NCI-H1417 (cell line): ENCODE results near the gene PITRM1.
"Not testable (repeated sequence)": the region's sequence is repeated elsewhere in the genome, so short reads cannot be mapped to it uniquely, and the experiment has no call there.

Source experiments
- DNase-seq, 3 experiments: peaks; one replicate each; lab custom pipeline; 2025; lab: John Stamatoyannopoulos, UW

Gene PITRM1

DNA sequence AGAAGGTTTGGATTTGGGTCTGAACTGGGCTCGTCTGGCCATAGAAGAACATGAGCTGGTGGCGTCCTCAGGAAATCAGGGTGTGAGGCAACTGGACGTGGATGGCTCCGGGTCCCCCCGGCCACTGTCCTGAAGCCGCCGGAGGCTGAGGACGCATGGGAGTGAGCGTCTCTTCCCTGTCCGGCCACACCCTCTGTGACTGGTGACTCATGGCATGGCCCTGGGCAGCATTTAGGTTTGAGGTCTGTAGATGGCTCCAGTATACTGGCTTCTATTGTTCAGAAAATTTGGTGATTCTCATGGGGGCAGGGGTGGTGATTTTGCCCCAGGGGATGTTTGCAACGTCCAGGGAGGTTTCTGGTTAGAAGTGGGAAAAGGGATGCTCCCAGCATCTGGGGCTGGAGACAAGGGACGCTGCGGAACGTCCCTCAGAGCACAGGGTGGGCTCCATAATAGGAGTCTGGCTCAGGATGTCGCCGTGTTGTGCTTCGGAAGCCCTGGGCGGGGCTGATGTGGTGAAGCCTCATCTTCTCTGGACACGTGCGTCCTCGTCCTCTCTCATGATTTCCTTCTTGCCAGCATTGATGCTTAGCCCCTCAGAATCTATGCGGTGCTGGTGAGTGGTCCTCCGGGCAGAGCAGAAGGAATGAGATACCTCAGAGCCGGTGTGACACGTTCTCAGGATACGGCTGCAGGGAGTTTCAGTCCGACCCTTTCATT lies 49.9 kb downstream of the PITRM1 start:
- no peak for DNase-seq

DNA sequence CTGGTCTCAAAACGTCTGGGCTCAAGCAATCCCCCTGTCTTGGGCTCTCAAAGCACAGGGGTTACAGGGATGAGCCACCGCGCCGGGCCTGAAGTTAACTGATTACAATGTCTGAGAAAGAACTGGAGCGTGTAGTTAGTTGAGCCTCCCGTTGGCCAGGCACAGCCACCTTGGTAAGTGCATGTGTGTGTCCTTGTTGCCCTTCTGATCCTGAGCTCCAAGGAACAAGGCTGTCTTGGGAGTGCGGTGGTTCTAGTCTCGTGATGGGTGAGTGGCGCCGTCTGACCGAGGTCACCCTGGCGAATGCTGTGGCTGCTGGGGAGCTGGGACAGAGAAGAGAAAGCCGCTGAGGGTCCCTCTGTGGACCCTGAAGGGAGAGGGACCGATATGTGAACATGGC lies 50.5 kb downstream of the PITRM1 start:
- no peak for DNase-seq

DNA sequence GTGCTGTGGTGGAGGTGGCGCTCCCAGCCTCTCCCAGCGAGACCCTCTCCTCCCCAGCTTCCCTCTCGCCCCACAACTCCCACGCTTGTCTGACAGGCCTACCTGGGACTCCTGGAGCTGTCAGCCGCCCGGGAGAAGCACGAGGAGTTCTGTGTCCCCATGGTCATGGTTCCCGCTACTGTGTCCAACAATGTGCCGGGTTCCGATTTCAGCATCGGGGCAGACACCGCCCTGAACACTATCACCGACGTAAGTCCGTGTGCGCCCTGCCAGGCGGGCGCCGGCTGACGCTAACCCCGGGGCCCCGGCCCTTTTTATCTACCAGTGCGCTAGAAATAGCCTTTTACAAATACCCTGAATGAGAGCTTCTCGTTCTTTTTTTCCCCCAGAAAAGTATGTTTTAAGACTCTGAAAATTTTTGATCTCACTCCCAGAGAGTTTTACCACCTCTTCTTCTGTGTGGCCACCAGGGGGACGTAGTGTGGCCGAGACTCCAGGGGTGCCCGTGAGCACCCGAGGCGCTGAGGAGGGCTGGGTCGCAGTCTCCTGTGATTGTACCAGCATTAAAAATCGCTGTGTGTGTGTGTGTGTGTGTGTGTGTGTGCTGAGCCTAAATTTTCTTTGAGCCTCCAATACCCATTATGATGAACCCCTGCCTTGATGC lies 52.7 kb downstream of the PITRM1 start:
- no peak for DNase-seq

DNA sequence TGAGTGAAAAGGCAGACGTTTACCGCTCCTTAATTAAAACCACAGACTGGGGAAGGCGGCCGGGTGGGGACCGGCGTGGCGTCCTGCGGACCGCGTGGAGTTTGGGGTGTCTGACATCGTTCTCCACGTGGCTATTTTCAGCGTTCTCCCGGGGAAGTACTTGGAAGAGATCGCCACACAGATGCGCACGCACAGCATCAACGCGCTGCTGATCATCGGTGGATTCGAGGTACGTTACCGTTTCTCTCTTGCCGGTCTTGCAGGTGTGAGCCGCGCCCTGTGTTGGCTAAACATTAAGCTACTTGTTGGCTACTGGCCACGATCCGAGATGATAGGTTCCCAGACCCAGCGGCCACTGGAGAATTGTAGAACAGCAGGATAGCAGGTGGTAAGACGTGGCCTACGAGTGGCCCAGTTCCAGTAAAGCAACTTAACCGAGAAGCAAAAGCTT lies 53.9 kb downstream of the PITRM1 start:
- no peak for DNase-seq

DNA sequence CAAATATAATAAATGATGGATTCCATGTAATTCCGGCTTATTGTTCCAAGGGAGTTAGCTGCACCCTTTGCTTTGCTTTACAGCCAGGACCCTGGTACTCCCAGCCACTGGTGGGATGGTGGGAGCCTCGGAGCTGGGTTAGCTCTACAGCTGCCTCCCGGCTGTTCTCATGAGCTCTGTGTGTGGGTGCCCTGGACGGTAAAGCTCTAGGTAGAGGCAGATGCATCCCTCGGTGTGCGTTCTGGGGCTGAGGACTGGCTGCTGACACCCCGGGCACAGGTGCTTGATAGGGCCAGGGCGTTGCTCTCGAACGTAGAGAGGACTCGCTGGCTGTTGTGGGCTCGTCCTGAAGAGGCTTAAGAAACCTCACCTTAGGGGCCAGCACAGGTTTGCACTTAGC lies 55.1 kb downstream of the PITRM1 start:
- peak in 1 of 3 experiments; percentile 30 for DNase-seq

DNA sequence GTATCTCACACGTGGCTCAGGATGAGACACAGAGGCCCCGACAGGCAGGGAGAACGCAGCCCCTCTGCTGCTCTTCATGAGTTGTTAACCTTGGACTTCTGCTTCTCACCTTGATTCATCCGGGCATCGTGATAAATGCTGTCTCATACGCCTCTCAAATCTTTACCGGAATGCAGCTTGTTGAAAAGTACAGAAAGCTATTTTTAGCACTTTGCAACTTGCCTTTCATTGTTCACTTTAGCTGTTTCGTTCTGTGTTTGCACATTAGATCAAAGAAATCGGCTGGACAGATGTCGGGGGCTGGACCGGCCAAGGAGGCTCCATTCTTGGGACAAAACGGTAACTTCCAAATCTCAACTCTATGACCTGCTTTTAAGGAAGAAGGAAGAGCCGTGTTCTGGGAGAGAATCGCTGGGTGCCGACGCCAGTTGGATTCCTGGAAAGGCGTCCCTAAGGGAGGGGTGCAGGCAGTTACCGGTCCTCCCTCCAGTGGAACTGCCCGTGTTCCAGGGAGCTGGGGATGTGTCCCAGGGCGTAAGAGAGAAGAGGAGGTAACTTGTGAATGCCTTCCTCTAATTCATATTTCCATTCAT lies 56.0 kb downstream of the PITRM1 start:
- no peak for DNase-seq

DNA sequence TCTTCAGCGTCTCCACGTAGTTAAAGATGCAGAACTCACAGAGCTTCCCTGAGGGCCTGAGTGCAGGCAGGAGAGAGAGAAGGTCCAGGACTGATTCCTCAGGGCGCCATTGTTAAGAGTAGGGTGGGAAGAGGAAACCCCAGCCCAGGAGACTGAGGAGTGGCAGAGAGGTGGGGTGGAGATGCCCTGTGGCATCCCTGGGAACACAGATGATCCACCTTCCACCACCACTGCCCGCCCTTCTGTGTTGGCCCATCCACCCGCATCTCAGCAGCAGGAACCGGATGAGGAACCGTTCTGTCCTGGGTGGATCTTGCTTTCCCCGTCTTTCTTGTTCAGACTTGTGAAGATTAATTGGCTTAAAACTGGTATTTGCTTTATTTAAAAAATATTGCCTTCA lies 56.9 kb downstream of the PITRM1 start:
- DNase-seq: no peak

DNA sequence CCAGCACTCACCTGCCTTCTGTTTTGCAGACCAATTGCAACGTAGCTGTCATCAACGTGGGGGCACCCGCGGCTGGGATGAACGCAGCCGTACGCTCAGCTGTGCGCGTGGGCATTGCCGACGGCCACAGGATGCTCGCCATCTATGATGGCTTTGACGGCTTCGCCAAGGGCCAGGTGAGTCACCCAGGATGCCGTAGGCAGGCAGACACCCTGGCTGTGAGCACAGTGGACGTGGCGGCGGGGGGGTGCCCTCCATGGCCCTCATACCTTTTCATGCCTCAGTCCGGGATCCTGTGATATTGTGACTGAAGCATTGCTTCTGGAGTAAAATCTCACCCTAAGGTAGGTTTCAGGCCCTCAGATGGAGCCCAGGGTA lies 59.2 kb downstream of the PITRM1 start:
- no peak for DNase-seq

DNA sequence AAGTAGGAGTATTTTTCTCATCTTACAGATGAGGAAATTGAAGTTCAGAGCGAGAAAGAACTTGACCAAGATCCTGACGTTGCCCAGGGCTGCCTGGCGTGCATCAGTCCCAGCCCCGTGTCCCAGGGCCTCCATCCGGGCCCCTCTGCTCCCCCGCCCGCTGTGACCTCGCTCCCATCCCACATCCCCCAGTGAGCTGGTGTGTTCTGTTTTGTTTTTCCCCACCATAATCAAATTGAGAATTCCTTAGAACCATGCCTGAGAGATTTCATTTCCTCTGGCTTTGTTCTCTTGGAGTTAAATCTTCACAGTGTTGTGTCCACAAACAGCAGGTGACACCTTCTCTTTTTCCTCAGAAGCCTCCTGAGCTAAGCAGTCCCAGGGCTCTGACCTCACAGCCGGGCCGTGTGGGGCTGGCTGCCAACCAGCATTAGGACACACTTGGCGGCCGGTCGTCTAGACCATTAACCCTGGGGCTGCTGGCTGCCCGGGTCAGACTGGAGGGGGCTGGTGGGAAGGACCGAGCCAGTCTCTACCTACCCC lies 60.9 kb downstream of the PITRM1 start:
- DNase-seq: no peak

DNA sequence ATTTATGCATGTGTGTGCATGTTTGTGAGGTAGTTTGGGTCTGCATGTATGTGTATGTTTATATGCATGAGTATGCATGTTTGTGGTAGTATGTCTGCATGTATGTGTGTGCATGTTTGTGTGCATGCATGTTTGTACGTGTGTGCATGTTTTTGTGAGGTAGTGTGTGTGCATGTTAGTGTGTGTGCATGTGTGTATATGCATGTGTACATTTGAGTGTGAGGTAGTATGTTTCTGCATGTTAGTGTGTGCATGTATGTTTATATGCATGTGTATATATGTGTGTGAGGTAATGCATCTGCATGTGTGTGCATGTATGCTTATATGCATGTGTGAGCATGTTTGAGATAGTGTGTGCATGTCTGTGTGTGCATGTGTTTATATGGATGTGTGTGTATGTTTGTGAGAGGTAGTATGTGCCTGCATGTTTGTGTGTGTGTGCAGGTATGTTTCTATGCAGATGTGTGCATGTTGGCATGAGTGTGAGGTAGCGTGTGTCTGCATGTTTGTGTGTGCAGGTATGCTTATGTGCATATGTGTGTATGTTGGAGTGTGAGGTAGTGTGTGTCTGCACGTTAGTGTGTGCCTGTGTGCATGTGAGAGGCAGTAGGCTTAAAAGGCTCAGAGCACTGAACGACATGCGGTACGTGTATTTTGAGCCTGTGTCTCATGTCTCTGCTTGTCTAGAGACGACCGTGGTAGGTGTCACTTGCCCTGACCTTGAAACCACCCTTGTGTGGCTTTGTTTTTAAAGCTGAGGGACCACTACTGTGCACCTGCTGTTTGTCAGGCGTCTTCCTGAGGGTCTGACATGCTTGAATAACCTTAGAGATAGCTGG lies 61.6 kb downstream of the PITRM1 start:
- DNase-seq: no peak

DNA sequence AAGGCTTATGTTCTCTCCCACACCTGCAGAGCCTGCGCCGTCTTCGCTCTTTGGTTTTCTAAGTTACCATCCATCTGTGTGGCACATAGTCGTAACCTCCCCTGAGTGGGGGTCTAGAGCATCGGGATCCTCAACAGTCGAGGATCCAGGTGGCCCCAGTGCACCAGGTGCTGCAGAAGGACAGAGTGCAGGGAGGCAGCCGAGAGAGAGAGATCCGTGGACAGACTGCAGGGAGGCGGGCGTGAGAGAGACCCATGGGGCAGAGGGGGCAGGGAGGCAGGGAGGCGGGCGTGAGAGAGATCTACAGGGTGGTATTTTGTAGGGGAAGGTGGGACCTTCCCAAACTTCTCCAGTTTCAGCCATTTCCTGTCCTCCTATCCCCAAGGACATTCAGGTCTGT lies 62.9 kb downstream of the PITRM1 start:
- no peak for DNase-seq

DNA sequence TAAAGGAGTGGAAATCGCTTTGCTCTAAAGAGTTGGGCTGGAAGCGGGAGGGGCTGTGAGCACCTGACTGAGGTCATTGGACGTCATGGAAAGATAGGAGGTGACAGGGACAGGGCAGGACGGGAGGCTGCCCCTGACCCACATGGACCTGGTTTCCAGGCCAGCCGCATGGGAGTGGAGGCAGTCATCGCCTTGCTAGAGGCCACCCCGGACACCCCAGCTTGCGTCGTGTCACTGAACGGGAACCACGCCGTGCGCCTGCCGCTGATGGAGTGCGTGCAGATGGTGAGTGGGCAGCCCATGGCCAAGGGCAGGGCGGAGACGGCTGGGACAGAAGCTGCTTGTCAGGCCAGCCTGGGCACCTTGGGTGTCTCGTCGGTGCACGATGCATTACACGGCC lies 63.4 kb downstream of the PITRM1 start:
- no peak for DNase-seq

DNA sequence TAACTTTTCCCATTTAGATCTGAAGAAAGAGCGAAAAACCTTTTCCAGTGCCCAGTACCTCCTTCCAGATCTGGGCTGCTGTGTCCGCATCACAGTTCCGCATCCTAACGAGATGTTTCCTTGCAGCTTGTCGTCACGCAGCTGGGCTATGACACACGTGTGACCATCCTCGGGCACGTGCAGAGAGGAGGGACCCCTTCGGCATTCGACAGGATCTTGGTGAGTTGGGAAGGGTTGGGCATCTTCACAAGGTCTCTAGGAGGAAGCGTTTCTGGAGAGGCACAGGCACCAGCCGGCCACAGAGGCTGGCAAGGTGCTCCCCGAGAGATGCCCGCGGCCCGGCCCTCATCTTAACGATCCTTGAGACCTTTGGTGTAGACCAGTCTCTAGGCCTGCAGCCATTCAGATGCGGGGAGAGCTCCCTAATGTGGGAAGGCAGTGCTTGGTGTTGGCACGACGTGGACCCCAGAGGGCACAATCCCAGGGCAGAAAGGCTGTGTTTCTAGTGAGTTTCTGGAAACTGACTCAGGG lies 63.9 kb downstream of the PITRM1 start:
- DNase-seq: no peak

DNA sequence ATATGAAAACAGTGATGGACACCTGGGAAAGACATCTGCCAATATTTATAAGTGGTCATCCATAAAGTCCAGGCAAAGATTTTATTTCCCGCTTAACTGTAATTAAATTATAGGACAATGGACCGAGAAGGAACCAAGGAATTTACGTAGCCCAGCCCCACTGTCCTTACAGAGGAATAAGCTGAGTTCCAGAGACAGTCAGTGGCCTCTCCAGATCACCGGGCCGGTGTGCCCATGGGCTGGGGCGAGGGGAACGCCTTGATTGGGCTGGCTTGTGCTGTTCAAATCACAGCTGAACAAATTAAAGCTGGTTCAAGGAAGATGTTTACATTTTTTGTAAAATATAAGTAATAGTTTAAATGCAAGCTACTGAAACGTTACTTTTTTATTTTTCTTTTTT lies 64.5 kb downstream of the PITRM1 start:
- no peak for DNase-seq

DNA sequence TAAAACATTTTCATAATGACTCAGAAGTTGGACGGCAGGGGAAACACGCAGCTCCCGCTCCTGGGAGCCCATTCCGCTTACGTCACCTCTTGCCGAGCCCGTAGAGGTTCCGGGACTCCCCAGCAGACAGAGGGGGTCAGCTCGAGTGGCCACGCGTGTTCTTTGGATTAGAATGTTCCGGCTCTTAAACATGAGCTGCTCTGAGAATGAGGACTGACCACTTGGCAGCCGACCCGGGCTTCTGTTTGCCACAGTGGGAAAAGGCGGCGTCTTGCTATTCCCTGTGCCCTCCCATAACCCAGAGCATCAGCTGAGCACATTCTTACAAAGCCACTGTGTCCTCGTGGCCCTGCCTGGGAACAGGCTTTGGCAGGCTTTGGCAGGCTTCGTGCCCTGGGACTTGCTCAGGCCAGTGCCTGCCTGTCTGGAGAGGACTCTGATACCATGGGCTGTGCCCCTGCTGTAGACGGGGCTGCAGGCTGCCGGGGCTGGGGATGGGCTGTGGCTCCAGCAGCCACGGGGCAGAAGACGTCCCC lies 65.1 kb downstream of the PITRM1 start:
- no peak for DNase-seq

DNA sequence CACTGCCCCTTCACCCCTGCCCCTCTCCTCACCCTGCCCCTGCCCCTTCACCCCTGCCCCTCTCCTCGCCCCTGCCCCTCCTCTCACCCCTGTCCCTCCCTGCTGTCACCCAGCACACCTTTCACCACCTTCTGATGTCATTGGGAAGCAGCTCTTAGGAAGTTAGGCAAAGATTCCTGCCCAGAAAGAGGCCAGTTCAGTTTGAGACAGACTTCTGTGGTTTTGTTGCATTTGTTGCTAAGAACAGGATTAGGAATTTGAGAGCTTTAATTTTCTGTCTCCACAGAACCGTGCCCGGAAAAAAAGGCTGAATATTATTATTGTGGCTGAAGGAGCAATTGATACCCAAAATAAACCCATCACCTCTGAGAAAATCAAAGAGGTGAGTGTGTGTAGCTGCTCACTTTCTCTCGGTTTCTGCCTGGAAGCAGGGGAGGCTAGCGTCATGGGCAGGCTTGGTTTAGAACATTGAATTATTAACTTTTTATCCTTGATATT lies 65.6 kb downstream of the PITRM1 start:
- DNase-seq: no peak

DNA sequence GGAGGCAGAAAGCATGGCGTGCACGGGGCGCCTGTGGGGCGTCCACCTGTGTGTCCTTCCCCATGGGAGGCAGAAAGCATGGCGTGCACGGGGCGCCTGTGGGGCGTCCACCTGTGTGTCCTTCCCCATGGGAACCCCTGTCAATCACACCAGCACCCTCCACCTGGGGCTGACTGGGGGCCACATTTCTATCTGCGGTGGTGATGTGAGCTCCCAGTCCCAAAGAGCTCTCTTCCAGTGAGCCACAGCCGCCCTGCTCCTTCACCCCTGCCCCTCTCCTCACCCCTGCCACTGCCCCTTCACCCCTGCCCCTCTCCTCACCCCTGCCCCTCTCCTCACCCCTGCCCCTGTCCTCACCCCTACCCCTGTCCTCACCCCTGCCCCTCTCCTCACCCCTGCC lies 66.3 kb downstream of the PITRM1 start:
- not testable (repeated sequence) for DNase-seq

DNA sequence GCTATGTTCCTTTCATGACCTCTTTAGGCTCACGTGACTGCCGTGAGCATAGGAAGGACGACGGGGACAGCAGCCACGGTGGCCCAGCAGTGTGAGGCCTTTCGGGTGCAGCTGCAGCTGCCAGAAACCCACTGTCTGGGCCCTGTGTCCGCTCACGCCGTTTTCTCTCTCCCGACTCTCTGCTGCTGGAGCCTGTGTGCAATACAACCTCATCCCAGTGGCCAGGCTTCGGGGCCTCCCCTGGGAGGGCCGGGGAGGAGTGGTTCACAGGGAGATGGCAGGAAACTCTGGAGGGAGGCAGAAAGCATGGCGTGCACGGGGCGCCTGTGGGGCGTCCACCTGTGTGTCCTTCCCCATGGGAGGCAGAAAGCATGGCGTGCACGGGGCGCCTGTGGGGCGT lies 66.7 kb downstream of the PITRM1 start:
- no peak for DNase-seq

DNA sequence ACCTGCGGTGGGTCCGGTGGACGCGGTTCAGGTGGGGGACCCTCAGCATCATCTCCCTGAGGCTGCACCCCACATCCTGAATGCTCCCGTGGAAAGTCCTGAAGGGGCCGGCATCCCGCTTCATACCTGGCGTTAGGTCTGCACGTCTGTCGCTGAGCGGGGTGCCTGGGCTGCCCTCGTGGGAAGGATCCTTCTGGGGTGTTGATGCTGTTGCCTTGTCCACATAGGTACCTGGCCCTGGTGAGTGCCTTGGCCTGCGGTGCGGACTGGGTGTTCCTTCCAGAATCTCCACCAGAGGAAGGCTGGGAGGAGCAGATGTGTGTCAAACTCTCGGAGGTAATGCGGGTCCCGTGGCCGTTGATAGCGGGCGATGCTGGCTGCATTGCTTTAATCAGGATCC lies 67.4 kb downstream of the PITRM1 start:
- DNase-seq: no peak

DNA sequence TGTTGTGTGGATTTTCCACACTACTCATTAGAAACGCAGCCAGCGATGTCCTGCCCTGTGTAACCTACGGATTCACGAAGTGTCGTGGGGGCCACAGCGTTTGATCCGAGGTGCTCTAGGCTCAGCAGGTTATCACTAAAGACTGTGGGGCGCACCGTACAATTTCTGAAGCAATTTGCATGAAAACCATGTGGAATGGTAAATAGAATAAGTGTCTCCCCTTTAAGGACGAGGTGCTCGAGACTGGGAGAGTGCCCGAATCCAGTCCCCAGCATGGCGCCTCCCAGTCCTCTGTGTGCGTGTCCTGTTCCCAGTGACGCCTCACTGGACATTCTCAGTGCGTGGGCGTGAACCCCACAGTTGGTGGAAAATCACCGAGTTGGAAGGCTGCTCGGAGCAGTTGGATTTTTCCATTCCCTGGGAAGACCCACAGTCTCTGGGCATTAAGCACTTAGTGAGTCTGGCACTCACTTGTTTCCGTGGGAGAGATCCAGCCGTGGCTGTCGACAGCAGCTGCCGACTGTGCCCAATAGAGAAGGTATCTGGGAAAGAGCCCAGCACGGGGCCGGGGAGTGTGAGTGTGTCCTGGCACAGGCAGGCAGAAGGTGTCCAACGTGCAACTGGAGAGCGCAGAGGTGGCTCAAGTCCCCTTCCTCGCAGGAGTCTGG lies 68.2 kb downstream of the PITRM1 start:
- no peak for DNase-seq

DNA sequence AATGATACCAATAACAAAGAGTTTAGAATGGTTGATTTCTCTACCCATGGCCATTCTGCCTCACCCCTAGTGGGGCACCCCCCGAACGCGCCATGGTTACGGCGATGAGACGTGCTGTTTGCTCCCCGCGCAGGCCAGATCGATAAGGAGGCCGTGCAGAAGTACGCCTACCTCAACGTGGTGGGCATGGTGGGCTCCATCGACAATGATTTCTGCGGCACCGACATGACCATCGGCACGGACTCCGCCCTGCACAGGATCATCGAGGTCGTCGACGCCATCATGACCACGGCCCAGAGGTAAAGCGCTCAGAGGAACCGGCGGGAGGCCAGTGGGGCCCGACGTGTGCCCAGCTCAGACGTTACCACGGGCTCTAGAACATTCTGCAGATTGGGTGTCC lies 68.9 kb downstream of the PITRM1 start:
- DNase-seq: no peak
